RWPE1 (cell line): ENCODE measurements around the gene RAPSN.

Experiments used
- CTCF ChIA-PET: fragments of 350-600 bp; sonication (Branson Sonifier 250); formaldehyde crosslinking; extraction: SDS; loops from one replicate; lab custom pipeline; 2021; lab: Yijun Ruan, JAX
- POLR2A ChIA-PET: fragments of 400-600 bp; formaldehyde crosslinking; extraction: SDS; loops from one replicate; lab custom pipeline; 2020; ENCODE audit warnings: antibody characterized with exemption; ENCODE audit not compliant: low non-redundant PET; lab: Yijun Ruan, JAX
- DNase-seq: peaks from one replicate; pipeline ENCODE4 v3.0.0; 2012; ENCODE audit warnings: low spot score
- H3K27ac ChIP-seq: fragments of 450-650 bp; 2 replicates; pipeline ENCODE4 v1.5.1; 2017
- TF ChIP-seq, protein P1 (sequence below): fragments of 450-650 bp; conservative IDR thresholded peaks from 2 replicates; pipeline ENCODE4 v1.5.1; 2017; ENCODE audit warnings: low read depth, mild to moderate bottlenecking

RAPSN gene

DNA sequence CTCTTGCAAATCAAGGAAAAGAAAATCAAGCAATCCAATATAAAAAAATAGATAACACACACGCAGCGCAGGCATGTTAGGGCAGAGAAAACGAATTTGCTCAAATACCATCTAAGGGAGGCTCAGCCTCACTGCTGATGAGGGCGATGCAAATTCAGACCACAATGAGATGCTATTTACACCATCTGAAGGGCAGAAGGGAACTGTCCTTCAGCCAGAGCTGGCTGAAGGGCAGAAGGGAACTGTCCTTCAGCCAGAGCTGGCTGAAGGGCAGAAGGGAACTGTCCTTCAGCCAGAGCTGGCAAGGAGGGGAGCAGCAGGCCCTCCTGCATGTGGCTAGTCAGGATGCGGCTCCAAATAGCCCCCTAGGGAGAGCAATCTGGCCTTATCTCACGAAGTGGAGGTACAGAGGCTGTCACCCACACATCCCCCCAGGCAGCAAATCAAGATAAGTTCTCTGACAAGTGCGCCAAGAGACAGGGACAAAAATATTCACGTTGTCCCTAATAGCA lies 48.1 kb downstream of the RAPSN start:
- H3K27ac ChIP-seq: peak overlapping the region; percentile 70
- CTCF ChIA-PET: no interaction called here
- TF ChIP-seq, protein P1, sequence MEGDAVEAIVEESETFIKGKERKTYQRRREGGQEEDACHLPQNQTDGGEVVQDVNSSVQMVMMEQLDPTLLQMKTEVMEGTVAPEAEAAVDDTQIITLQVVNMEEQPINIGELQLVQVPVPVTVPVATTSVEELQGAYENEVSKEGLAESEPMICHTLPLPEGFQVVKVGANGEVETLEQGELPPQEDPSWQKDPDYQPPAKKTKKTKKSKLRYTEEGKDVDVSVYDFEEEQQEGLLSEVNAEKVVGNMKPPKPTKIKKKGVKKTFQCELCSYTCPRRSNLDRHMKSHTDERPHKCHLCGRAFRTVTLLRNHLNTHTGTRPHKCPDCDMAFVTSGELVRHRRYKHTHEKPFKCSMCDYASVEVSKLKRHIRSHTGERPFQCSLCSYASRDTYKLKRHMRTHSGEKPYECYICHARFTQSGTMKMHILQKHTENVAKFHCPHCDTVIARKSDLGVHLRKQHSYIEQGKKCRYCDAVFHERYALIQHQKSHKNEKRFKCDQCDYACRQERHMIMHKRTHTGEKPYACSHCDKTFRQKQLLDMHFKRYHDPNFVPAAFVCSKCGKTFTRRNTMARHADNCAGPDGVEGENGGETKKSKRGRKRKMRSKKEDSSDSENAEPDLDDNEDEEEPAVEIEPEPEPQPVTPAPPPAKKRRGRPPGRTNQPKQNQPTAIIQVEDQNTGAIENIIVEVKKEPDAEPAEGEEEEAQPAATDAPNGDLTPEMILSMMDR: no peak
- POLR2A ChIA-PET: no interaction called here
- DNase-seq: no peak

DNA sequence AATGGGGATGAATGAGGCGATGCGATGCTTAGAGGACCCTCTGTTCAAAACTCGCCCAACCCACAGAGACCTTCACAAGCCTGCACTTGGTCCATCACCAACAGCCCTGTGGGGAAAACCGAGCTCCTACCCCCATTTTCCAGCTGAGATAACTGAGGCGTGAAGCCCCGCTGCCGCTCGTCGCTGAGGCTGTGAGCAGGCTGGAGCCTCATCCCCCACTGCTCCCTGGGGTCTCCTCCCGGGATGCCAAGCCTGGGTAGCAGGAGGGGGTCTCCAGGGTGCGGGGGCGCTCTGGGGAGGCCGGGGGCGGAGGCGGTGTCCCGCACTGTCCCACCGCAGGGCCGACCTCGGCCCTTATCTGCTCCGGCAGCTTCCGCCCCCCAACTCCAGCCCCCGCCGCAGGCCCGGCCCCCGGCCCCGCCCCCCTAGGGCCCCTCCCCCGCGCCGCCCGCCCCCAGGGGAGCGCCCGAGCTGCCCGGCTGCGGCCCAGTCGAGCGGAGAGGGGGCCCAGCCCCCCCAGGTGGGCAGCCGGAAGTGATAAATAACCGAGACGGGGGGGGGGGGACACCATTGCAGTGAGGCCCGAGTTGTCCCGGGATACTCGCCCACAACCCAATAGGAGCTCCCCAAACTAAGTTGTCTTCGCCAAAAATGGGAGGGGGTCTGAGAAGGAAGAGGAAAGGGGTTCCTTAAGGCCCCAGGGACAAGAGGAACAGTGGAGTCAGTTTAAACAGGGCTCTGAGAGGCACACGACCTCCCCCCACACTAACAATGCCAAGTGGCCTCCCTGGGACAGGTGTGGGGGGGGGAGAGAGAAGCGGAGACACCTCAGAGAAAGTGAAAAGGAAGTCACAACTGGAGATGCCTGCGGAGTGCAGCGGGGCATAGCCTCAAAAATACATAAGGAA lies 48.8 kb downstream of the RAPSN start:
- peak overlapping the region; percentile 70 for H3K27ac ChIP-seq
- POLR2A ChIA-PET: no interaction called here
- TF ChIP-seq, protein P1: no peak
- DNase-seq: no peak
- CTCF ChIA-PET: interaction anchor here (0.6 to 0.8 kb wide), 2 partner anchors 7 to 70 kb away, joined by 3 read pairs; no protein-coding TSS in a partner anchor

DNA sequence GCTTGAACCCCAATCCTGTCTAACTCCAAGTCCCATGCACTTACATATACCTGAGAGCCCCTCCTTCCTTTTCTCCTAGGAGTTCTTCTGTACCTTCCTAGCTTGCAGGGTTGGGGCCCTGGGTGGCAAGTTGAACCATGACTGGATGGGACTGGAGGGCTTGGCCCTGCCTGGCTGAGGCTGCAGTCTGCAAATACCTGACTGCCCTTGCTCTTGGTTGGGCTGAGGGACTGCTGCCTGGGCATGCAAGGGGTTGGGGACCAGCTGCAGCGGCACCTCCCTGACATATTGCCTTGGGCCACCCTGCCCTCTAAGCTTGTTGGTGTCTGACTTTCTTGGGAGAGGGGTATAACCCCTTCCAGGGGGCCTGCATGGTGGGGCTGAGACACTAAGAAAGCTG lies 50.4 kb downstream of the RAPSN start:
- TF ChIP-seq, protein P1: no peak
- H3K27ac ChIP-seq: peak overlapping the region; percentile 56
- ChIA-PET CTCF (interaction anchor here (0.7 kb wide), 1 partner anchor 755 kb away, joined by 4 read pairs; no protein-coding TSS in a partner anchor), POLR2A (no interaction called here)
- no peak for DNase-seq

DNA sequence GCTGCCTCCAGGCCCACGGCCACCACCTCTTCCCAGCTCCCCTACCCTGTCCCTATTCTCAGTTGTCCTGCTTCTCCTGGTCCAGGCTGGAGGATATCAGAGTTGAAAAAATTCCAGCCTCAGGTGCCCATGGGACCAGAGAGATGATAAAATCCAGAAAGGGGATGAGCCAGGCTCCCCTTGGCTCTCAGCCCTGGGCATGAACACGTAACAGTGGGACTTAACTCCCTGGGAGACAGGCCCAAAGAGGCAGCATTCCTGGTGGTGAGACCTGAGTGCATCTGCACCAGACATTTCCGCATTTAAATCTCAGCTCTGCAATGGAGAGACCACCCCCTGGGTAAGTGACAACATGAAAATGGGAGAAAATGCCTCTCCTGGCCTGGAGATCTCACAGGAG lies 50.9 kb downstream of the RAPSN start:
- ChIA-PET CTCF (interaction anchor here (0.6 to 0.7 kb wide), 2 partner anchors 20 to 43 kb away, joined by 3 to 5 read pairs; partner anchors contain the start of gene SPI1), POLR2A (no interaction called here)
- DNase-seq: no peak
- peak overlapping the region; percentile 56 for H3K27ac ChIP-seq
- TF ChIP-seq, protein P1: no peak

DNA sequence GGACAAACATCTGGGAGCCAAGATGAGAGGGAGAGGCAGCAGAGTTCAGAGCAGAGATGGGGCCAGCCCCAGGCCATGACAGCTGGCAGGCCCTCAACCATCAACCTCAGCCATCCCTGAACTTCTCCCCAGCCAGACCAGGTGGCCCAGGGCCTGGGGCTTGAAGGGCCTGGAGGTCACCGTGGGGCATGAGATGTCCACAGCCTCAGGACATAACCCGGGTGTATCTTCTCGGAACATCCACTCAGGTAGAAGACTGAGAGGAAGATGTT lies 53.0 kb downstream of the RAPSN start:
- no peak for DNase-seq
- POLR2A ChIA-PET: no interaction called here
- no peak overlapping the region for H3K27ac ChIP-seq
- CTCF ChIA-PET: no interaction called here
- TF ChIP-seq, protein P1: no peak

DNA sequence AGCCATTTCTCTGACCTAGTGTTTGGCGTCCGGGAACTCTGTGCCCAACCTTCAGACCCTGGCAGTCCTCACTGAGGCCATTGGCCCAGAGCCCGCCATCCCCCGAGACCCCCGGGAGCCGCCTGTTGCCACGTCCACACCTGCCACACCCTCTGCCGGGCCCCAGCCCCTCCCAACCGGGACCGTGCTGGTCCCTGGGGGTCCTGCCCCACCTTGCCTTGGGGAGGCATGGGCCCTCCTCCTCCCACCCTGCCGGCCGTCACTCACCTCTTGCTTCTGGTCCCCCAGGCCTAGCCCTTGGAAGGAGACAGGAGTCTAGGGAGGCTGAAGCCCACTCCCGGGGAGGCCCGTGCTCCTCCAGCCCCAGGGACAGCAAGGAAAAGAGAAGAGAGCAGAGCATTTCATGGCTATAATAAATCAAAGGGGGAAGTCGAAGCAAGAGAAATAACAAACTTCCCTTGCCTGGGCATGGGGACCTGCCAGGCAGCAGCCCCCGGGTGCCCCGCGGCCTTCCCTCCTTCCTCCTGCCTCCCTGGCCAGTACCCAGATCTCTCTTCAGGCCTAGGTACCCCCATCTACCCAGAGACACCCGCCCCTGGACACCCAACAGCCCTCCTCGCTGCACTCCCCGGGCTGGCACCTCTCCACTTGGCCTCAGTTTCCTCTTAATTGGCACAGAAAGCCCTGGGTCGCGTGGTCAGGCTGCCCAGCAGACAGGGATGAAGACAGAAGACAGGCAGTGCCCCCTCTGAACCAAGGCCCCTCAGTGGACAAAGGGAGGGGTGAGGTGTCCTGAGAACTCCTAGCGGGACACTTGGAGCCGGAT lies 53.5 kb downstream of the RAPSN start:
- DNase-seq: no peak
- TF ChIP-seq, protein P1: no peak
- CTCF ChIA-PET: no interaction called here
- POLR2A ChIA-PET: no interaction called here
- H3K27ac ChIP-seq: no peak overlapping the region
